GM18499 (cell line): ENCODE results near the gene IRGQ.
"Not testable (repeated sequence)": the region's sequence is repeated elsewhere in the genome, so short reads cannot be mapped to it uniquely, and the experiment has no call there.

ENCODE experiments used
- ATAC-seq: cut with Tn5 transposase; IDR thresholded peaks from one replicate; pipeline ENCODE4 v1.9.1; 2021; ENCODE audit warnings: moderate number of reproducible peaks; ENCODE audit not compliant: insufficient read depth, unreplicated experiment

Gene IRGQ

GRCh38 chr19:43599635-43600295, 3.8 kb upstream of the IRGQ start:
- ATAC-seq, result no peak

GRCh38 chr19:43598445-43599240, 2.7 kb upstream of the IRGQ start:
- ATAC-seq, result no peak

GRCh38 chr19:43597876-43598275, 1.9 kb upstream of the IRGQ start:
- ATAC-seq, result no peak

- no peak for ATAC-seq
Measured at GRCh38 chr19:43596842-43597461, 1.0 kb upstream of the IRGQ start.

- no peak for ATAC-seq
Measured at GRCh38 chr19:43595605-43595998, 332 bp downstream of the IRGQ start.

GRCh38 chr19:43594710-43595604, 977 bp downstream of the IRGQ start:
- no peak for ATAC-seq

GRCh38 chr19:43594081-43594697, 1.7 kb downstream of the IRGQ start:
- ATAC-seq, result no peak

GRCh38 chr19:43592800-43593350, 3.1 kb downstream of the IRGQ start:
- ATAC-seq, result no peak

- ATAC-seq, result no peak
Measured at GRCh38 chr19:43591904-43592772, 3.8 kb downstream of the IRGQ start.

- ATAC-seq, result no peak
Measured at GRCh38 chr19:43589678-43590077, 6.3 kb downstream of the IRGQ start.

GRCh38 chr19:43589277-43589676, 6.7 kb downstream of the IRGQ start:
- ATAC-seq, result no peak

GRCh38 chr19:43587029-43587428, 8.9 kb downstream of the IRGQ start:
- not testable (repeated sequence) for ATAC-seq

GRCh38 chr19:43586346-43586745, 9.6 kb downstream of the IRGQ start:
- no peak for ATAC-seq

- ATAC-seq, result no peak
Measured at GRCh38 chr19:43584484-43584883, 11.4 kb downstream of the IRGQ start.

- ATAC-seq, result no peak
Measured at GRCh38 chr19:43582495-43582894, 13.4 kb downstream of the IRGQ start.

- ATAC-seq, result no peak
Measured at GRCh38 chr19:43581467-43581866, 14.5 kb downstream of the IRGQ start.

GRCh38 chr19:43578787-43579186, 17.1 kb downstream of the IRGQ start:
- no peak for ATAC-seq

- ATAC-seq, result no peak
Measured at GRCh38 chr19:43575955-43576878, 19.7 kb downstream of the IRGQ start.
